K562 (cell line): ENCODE results near the gene DLAT. TPM values are rescaled to one million over a fixed set of nuclear protein-coding genes. Genes with fewer than 3 reads are reported as not detected.

ENCODE experiments used
- DMBX1 ChIP-seq: fragments of 250-450 bp; sonication (Bioruptor Pico); IDR thresholded peaks from 2 replicates; pipeline ENCODE4 v1.8.0; 2022; ENCODE audit warnings: inconsistent platforms, mild to moderate bottlenecking, moderate library complexity, borderline replicate concordance
- EGR1 ChIP-seq: fragments of 450-650 bp; conservative IDR thresholded peaks from 2 replicates; pipeline ENCODE4 v1.6.1; 2017; ENCODE audit warnings: mild to moderate bottlenecking
- LCOR ChIP-seq: sonication (generic); formaldehyde crosslinking; IDR thresholded peaks from 2 replicates; pipeline ENCODE4 v1.8.0; 2022; ENCODE audit warnings: mild to moderate bottlenecking, missing genetic modification reagents
- polyA plus RNA-seq, 8 experiments: library from polyadenylated mRNA; depleted of rRNA in 4 of 8; stranded (reverse) in 5 of 8; unstranded in 3 of 8; fragments of >200 nt; fragmentation: Nextera tagmentation in 2 of 8; fragmentation: Illumina TruSeq in 1 of 8; extraction: Ambion mirVana in 2 of 8; extraction: Trizol in 1 of 8; gene quantifications; 2 replicates each; pipeline versions ENCODE4 v1.2.1 to v1.2.3, GENCODE V29; 2011 to 2014; ENCODE audit warnings: inconsistent platforms in 1 of 8, missing spikeins in 1 of 8
- total RNA-seq, 7 experiments: library from RNA; depleted of rRNA in 6 of 7; stranded (reverse); fragments of >200 nt in 6 of 7; fragmentation: Illumina TruSeq in 2 of 7; extraction: Trizol in 2 of 7; gene quantifications; 2 replicates each; pipeline versions ENCODE4 v1.2.1 to v1.2.3, GENCODE V29; 2011 to 2021; ENCODE audit warnings: low replicate concordance in 1 of 7
- TF ChIP-seq, protein P1 (sequence below): sonication (generic); formaldehyde crosslinking; IDR thresholded peaks from 2 replicates; pipeline ENCODE4 v1.8.0; 2022; ENCODE audit warnings: mild to moderate bottlenecking, missing genetic modification reagents, borderline replicate concordance
- TF ChIP-seq, protein P2 (sequence below): fragments of 450-650 bp; formaldehyde crosslinking; IDR thresholded peaks from 2 replicates; pipeline ENCODE4 v1.4.0; 2020; ENCODE audit warnings: mild to moderate bottlenecking
- TF ChIP-seq, protein P3 (sequence below): fragments of 250-450 bp; sonication (Bioruptor Pico); IDR thresholded peaks from 2 replicates; pipeline ENCODE4 v1.5.0; 2022; ENCODE audit warnings: mild to moderate bottlenecking
- TF ChIP-seq, protein P4 (sequence below): sonication (generic); formaldehyde crosslinking; IDR thresholded peaks from 2 replicates; pipeline ENCODE4 v1.8.1; 2023; ENCODE audit warnings: mild to moderate bottlenecking, missing genetic modification reagents, moderate library complexity

The DLAT gene
- total and polyA plus RNA-seq, 9 of the 15 experiments (the other 6 are each of a cell fraction or from before 2014, with no cell fraction given): 41.7 to 152 (median 105) TPM

DNA sequence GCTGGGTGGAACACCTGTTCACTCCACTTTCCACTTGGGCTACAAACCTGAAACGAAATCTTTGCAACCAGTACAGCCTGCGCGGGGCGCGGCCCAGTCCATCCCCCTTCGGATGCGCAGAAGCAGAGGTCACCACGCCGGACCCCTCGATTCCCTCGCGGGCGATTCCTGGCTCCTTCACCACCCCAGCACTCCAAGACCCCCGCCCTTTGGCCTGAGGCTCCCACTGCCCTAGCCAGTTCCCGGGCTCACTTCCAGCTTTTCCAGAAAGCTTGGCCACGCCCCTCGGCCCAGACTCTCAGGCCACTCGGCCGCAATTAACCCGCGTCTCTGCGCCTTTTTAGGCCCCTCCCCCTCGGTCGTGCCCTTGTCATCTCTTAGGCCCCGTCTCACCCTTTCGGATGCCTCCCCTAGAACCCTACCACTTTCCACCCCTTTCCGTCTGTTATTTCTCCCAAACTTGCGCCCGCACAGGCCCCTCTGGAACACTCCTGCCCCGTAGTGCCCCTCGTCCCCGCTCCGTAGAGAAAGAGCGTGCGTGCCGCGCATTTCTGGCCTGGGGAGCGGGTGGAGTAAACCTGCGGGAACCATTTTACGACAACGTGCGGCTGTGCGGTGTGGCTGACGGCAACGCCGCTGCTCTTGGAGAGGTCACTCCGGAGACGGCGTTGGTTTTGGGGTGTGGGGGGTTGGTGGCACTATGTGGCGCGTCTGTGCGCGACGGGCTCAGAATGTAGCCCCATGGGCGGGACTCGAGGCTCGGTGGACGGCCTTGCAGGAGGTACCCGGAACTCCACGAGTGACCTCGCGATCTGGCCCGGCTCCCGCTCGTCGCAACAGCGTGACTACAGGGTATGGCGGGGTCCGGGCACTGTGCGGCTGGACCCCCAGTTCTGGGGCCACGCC, at the start of gene DLAT (continued):
- TF ChIP-seq, protein P1, sequence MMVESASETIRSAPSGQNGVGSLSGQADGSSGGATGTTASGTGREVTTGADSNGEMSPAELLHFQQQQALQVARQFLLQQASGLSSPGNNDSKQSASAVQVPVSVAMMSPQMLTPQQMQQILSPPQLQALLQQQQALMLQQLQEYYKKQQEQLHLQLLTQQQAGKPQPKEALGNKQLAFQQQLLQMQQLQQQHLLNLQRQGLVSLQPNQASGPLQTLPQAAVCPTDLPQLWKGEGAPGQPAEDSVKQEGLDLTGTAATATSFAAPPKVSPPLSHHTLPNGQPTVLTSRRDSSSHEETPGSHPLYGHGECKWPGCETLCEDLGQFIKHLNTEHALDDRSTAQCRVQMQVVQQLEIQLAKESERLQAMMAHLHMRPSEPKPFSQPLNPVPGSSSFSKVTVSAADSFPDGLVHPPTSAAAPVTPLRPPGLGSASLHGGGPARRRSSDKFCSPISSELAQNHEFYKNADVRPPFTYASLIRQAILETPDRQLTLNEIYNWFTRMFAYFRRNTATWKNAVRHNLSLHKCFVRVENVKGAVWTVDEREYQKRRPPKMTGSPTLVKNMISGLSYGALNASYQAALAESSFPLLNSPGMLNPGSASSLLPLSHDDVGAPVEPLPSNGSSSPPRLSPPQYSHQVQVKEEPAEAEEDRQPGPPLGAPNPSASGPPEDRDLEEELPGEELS (CRISPR knock-in tag): no peak
- TF ChIP-seq LCOR (CRISPR knock-in tag) (peak; percentile 95), EGR1 (no peak), DMBX1 (CRISPR knock-in tag) (no peak; the same call in 1 of the 2 replicates)
- TF ChIP-seq, protein P2, sequence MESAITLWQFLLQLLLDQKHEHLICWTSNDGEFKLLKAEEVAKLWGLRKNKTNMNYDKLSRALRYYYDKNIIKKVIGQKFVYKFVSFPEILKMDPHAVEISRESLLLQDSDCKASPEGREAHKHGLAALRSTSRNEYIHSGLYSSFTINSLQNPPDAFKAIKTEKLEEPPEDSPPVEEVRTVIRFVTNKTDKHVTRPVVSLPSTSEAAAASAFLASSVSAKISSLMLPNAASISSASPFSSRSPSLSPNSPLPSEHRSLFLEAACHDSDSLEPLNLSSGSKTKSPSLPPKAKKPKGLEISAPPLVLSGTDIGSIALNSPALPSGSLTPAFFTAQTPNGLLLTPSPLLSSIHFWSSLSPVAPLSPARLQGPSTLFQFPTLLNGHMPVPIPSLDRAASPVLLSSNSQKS (CRISPR knock-in tag): 0 out of 2 replicates have a peak, but pooled peaks have one; percentile 32
- TF ChIP-seq, protein P3, sequence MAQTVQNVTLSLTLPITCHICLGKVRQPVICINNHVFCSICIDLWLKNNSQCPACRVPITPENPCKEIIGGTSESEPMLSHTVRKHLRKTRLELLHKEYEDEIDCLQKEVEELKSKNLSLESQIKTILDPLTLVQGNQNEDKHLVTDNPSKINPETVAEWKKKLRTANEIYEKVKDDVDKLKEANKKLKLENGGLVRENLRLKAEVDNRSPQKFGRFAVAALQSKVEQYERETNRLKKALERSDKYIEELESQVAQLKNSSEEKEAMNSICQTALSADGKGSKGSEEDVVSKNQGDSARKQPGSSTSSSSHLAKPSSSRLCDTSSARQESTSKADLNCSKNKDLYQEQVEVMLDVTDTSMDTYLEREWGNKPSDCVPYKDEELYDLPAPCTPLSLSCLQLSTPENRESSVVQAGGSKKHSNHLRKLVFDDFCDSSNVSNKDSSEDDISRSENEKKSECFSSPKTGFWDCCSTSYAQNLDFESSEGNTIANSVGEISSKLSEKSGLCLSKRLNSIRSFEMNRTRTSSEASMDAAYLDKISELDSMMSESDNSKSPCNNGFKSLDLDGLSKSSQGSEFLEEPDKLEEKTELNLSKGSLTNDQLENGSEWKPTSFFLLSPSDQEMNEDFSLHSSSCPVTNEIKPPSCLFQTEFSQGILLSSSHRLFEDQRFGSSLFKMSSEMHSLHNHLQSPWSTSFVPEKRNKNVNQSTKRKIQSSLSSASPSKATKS: no peak
- TF ChIP-seq, protein P4, sequence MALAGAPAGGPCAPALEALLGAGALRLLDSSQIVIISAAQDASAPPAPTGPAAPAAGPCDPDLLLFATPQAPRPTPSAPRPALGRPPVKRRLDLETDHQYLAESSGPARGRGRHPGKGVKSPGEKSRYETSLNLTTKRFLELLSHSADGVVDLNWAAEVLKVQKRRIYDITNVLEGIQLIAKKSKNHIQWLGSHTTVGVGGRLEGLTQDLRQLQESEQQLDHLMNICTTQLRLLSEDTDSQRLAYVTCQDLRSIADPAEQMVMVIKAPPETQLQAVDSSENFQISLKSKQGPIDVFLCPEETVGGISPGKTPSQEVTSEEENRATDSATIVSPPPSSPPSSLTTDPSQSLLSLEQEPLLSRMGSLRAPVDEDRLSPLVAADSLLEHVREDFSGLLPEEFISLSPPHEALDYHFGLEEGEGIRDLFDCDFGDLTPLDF (CRISPR knock-in tag): no peak; the same call in 1 of the 2 replicates
